GM19324 (cell line): ENCODE measurements around the gene MAD1L1.

Source experiments
- ATAC-seq: cut with Tn5 transposase; IDR thresholded peaks from one replicate; pipeline ENCODE4 v1.9.1; 2021; ENCODE audit warnings: mild to moderate bottlenecking, moderate library complexity; ENCODE audit not compliant: unreplicated experiment, low FRiP score

Gene MAD1L1

DNA sequence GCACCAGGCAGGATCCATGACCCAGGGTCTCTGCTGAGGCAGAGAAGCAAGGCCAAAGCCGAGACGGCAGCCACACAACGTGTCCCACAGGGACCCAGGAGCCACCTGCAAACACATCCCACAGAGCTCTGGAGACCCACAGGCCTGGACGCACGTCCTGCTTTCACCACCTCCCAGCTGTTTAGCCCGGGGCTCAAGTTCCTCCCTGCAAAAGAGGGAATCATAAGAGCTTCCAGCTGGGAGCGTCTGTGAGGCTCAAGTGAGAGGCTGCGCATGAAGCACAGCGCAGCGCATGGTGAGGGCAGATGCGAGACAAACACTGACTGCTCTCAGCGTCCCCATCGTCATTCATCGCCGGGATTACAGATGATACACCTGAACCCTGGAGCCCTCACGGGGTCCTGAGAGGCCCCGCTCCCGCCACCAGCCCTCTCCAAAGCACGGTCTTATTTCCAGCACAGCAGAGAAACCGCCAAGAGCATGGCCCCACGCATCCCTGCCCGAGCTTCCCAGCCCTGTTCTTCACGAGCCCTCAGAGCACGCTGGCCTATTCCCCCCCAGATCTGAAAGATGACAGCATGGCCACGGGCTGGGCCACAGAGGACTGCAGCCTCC is 88.7 kb downstream of the MAD1L1 start:
- ATAC-seq = no peak

DNA sequence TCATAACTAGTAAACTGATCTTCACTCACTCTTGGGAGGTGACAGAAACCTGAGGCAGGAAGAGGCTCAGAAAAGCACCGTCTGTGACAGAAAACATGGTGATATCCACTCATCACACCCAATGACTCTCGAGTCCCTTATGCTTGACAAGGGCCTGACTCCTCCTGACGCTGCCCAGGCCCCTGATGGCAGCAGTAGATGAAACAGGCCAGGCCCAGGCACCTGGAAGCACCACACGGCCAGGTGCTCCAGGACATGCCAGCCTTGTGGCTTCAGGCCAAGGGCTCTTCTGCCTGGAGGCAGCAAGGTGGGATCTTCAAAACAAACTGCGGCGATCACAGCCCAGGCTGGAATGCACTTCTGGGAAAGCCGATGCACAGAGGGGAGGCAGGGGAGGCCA is 89.3 kb downstream of the MAD1L1 start:
- no peak for ATAC-seq

DNA sequence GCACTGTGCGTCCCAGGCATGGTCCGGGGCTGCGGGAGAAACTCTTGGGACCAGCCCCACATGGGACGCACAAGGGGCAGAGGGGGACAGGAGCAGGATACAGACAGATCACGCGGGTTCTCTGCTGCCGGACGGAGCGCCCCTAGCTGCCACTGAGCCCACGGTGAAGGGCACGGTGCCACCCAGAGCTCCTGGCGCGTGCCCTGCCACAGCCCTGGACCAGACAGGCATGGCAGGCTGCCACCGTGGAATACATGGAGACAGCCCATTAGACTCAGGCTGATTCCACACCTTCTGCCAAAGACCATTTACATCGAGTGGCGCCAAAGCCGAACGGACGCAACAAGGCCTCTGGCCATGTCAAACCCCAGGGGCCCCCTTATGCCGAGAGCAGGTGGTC is 90.4 kb downstream of the MAD1L1 start:
- no peak for ATAC-seq

DNA sequence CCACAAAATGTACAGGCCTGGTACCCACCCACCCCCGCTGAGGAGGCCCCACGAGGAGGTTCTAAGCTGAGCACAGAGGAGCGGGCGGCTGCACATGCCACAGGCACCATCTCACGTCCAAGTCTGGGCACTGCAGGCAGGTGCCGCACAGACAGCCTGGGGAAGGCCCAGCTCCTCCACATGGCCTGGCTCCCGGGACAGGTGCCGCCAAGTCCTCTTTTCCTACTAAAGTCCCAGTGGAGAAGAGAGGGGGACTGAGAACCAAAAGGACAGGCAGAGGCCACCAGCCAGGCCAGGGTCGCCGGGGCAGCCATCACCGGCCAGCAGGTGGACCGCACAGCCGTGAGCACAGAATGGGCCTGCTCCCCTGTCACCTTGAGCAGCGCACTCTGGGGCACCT is 91.1 kb downstream of the MAD1L1 start:
- ATAC-seq = no peak

DNA sequence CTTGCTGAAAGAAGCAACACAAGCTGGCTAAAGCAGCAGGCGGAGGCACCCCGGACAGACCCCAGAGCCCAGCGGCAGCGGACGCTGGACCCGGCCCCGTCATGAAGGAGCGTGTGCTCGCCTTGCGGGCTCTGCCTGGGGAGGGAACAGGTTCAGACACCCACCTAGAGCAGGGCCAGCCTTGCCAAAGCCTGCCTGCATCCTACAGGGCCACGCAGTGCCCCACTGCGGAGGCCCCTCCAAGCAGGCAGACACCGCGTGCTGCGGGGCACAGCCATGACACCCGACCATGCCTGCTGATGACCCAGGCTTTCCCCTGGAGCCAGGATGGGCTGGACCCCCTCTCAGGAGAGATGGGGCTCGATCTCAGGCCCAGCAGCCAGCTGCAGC is 91.7 kb downstream of the MAD1L1 start:
- no peak for ATAC-seq

DNA sequence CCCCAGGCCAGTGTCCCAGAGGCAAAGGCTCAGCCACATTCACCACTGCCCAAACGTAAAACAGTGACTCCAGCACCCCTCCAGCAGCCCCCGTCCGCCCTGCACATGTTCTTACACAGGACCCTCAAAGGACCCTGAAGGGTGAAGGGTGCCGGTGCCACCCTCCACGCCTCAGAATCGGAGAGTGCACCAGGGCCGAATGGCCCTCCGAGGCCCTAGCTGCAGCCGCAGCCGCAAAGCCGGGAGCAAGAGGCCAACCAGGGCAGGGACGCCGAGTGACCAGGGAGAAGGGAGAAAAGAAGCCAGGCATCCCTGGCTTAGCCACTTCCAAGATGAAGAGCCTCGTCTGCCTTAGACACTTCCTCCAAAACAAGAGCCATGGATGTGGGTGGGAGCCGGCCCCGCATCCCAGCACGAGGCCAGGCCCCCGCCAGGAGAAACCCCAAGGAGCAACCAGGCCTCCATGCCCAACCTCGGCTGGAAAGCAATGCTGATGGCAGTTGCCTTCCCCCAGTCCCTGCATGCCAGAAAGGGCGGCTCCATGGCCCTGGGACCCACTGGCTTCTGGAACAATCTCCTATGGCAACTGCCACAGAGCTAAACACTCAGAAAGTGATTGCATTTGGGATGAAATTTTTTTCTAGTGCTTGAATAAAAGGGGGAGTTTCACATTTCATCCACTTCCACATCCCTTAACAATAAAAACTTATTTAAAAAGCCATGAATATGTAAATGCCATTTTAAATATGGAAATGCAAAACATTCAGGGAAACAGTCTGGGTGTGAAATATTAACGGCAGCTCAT is 92.3 kb downstream of the MAD1L1 start:
- ATAC-seq = no peak

DNA sequence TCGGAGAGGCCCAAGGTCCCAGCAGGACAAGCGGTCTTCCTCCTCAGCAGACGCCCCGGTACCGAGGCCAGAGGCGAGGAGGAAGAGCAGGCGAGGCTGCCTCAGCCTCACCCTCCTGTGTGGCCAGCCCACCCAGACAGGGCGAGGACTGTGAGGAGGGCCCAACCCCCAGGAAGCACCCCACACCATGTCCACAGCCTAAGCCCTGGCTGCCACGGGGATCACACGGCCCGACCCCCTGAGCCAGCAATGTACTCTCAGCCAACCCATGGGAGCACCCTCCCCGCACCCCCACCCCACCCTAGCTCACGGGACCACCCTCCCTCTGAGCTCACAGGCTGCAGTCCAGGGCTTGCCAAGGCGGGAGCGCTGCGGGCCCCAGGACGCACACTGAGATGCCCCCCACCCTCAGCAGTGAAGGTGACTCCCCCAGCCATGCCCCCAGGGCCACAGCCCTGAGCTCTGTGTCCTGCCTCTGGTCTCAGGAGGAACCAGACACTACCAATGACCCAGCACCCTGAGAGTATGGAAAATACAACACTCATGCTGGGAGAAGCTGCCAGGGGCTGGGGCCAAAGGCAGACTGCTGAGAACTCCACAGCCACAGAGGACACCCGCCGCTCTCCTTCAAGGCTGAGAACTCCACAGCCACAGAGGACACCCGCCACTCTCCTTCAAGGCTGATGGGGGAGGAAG is 93.6 kb downstream of the MAD1L1 start:
- ATAC-seq = no peak

DNA sequence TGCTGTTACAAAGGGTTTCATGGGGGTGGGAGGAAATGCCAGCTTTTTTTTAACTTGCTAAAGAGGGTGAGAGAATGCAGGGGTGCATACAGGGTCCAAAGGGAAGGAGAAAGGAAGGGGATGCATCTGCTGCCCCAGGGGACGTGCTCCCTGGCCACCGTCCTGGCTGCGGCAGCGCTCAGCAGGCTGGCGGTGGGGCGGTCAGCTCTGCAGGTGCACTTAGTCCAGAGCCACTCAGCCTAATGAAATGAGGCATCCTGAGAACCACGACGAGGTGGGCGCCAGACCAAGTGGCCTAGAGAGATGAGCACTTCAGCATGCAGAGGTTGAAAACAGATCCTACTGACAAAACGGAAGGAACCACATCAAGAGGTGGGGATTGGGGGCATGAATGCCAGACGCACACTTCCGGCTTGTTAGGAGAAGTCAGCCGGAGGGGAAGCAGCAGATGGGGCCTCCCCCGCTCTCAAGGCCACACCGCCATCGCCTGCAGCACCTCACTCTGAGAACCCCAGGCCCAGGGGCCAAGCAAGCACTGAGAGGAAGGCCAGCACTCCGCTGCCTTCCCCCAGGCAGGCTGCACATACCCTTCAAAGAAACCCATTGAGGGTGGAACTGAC is 94.5 kb downstream of the MAD1L1 start:
- no peak for ATAC-seq

DNA sequence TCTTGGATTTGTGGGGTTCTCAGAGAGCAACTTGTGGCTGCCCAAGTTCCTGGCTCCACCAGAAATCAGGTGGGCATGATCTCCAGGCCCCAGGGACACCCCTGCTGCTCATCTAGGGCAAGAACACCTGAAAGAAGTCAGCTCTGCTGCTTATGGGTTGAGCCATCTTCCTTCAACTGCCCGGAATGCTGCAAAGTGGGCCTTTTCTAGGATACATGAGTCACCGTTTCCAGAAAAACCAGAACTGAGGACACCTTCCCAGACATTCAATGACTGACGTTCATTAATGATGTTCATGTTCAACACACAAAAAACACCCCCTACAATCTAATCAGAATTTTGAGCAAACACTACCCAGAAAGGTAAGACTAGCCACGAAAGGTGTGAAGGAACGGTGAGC is 98.0 kb downstream of the MAD1L1 start:
- no peak for ATAC-seq

DNA sequence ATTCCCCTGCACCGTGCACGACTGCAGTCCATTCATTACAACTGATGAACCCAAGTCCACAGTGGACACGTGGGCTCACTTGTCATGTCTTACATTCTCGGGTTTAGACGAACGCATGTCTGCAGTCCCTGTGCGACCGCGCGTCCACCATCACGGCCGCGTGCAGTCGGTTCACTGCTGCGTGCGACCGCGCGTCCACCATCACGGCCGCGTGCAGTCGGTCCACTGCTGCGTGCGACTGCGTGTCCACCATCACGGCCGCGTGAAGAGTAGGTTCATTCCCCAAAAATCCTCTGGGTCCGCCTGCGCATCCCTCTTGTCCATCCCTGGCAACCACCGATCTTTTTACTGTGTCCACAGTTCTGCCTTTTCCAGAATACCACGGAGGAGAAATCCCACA is 100.5 kb downstream of the MAD1L1 start:
- no peak for ATAC-seq

DNA sequence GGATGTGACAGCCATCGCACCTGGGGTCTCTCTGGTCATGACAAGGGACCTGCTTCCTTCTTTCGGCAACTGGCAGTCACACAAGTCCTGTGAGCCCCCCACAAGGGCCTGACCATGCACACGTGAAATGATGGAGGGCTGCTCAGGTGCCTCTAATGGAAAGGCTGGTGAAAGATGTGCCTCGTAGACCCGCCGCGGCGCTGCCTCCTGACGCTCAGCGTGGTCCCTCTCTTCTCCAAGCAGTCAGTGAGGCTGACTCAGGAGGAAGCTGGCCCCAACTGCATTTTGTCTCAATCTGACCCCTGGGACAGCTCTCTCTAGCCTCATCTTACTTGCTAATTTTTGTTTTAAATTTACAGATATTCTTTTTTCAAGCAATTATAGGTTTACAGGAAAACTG is 100.9 kb downstream of the MAD1L1 start:
- ATAC-seq = no peak

DNA sequence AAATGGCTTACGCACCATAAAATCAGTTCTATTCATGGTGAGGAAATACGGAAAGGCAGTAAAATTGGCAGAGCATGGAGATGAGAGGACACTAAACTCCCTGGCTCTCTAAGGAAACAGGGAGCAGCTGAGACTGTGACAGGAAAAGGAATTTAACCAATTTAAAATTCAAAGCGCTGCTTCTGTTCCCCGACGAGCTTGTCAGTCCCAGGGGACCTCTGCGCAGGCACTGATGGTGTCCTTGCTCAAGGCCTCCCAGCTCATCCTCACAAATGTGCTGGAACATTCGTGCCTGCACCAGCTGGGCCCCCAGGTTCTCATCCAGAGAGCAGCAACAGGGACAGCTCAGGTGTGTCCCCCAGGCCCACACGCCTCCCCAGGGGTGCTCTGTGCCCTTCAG is 101.4 kb downstream of the MAD1L1 start:
- ATAC-seq = no peak

DNA sequence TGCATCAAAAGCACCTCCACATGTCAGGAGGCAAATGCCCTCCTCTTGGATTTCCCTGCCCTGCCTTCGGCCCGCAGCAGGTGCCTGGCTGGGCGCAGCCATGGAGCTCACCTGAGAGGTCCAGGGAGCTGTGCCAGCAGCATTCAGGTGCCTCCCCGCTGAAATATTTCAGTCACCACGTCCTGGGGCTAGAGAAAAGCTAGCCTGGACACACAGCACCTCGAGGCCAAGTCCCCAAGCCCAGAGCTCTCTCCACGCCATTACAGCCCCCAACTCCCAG is 102.7 kb downstream of the MAD1L1 start:
- ATAC-seq = no peak

DNA sequence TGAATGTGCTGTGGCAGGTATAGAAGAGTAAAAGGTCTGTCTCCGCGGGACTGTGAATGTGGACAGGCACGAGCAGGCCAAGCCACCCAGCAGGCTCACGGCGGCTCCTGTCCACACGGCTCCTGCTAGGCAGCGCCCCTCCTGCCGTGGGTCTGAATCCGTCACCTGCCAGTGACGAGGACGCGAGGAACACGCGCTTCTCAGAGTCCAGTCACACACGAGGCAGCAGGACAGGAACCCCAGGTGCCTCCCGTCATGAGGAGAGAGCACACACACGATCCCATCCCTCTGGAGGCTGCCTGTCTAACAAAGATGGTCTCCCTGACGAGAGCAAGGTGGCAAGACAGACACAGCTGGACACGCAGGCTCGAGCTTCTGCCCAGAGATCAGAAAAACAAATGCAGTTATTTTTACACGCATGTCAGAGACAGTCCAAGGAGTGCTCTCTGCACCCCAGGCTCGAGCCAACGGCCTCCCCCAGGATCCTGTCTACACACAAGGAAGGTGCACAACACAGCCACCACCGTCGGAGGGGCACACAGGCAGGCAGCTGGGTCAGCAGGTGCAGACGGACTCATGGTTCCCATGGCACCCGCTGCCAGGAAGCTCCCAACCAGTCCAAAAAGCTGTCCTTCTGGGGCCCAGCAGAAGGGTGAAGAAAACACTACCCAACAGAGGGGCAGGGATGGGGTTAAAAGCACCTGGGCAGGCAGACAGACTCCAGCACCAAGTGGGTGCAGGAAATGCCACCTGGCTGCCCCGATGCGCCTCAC is 103.2 kb downstream of the MAD1L1 start:
- no peak for ATAC-seq

DNA sequence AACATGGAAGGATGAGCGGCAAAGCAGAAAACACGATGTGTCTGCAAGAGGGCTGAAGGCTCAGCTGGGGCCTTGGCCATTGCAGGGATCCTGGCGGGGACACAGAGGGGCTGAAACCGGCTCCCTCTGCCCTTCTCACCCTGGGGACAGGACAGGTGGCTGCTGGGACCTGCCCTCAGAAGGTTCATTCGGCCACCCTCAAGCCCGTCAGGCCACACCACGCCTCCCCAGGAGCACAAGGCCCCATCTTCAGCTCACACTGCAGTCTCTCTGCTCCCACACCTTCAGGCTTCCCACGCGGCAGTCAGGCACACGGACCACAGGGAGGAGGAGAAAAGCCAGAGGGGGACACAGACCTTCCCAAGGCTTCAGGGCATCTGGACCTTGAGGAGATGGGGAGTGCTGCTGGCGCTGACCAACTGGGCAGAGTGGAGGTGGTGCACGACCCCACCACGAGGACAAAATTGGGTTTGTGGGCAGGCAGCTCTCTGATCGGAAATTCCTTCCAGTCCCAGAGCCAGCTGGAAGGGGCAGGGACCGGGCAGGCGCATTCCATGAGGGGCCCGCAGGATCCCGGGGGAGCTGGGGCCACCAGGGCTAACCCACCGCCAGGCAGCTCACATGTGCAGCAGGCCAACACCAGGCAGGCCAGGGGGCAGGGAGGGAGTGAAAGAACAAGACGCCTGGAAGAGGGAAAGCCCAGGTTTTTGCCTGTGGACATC is 104.0 kb downstream of the MAD1L1 start:
- no peak for ATAC-seq

DNA sequence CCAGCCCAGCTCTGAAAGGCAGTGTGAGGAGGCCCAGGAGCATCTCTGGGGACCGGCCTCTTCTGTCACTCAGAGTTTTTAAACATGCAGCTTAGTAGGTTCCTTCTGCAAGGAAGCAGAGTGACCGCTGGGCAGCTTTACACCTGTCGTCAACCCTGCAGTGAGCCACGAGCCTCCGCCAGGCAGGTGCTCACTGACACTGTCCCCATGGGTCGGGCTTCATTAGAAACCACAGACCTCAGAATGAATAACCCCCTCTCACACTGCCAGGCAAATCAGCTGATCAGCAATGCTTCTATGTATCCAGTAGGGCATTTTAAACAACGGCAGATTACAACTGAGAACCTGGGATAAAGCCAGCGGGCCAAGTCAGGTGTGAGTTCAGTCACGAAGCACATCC is 106.1 kb downstream of the MAD1L1 start:
- no peak for ATAC-seq

DNA sequence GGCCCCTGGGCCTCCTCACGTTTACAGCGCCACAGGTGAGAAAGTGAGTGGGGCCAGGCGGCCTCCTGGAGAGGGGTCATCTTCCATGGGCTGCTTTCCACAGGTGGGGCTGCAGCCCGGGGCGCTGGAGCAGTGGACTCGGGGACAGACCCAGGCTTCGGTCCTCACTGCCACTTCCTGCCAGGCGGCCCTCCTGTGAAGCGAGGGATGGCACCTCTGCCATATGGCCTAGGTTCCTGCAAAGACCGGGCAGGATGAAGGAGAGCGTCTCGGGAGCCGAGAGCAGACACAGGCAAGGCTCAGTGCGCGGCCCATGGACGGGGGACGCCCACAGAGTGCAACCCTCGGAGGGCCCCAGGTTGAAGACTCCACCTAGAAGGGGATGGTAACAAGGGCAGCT is 106.8 kb downstream of the MAD1L1 start:
- no peak for ATAC-seq

DNA sequence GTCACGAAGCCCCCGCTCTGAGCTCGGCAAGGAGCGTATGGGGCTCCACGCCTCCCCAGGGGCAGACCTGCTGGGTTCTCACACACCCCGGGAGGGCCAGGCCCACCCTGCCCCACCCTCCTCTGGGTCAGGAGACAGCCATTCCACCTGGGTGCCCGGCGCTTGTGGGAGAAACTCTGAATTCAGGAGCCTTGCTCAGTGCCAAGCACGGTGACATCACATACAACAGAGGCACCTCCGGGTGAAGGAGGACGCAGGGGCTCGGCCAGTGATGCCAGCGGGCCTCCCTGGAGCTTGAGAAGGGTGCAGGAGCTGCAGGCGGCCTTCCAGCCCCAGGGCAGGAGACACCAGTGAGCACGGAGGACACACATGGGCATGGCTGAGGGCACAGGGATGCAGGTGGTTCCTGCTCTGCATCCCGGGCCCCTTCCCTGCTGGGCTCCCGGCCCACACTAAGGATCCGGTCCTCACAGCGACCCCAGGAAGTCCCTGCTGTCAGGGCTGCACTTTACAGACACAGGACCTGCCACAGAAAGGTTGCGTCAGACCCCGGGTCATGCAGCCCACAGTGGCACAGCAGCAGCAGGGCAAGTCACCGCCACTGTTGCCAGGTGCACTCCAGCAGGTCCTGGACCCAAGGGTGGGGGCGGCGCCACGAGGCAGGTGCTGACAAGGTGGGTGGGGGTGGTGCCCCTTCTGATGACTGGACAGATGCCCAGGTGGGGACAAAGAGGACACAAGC is 108.0 kb downstream of the MAD1L1 start:
- no peak for ATAC-seq

DNA sequence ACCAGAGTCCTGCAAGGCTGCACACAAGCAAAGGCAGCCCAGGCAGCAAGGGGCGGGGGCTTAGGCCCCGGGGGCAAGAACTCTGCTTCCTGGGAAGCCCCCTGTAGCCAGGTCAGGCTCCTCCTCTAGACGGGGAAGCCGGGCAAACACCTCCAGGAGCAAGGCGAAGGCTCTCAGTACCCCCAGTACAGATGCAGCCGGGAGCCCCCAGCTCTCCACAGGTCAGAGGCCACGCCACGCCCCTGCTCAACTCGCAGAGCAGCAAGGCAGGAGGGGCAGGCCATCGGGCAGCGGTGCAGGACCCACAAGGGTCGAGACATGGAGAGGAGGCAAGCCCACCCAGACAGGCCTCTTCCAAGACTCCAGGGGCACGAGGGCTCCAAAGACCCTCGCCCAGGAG is 108.8 kb downstream of the MAD1L1 start:
- ATAC-seq = no peak

DNA sequence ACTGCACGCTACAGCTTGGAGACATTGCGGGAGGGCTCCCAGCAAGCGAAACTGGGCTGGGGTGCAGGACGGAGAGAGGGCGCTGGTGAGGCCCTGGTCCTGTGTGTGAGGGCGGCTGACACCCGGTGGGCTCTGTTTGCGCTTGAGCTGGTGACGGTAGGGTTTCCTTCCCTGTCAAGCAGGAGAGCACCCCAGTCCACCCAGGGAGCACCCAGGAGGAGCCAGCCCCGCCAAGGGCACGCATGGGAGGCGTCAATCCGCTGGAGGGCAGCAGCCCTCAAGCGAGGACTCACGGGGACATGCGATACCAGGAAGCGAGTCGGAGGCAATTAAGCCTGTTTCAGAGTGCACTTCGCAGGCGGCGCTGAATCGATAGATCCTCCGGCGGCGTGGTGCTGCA is 109.4 kb downstream of the MAD1L1 start:
- no peak for ATAC-seq
